ENCODE results near the gene TMEM31.

Gene TMEM31, protein sequence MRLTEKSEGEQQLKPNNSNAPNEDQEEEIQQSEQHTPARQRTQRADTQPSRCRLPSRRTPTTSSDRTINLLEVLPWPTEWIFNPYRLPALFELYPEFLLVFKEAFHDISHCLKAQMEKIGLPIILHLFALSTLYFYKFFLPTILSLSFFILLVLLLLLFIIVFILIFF

DNA sequence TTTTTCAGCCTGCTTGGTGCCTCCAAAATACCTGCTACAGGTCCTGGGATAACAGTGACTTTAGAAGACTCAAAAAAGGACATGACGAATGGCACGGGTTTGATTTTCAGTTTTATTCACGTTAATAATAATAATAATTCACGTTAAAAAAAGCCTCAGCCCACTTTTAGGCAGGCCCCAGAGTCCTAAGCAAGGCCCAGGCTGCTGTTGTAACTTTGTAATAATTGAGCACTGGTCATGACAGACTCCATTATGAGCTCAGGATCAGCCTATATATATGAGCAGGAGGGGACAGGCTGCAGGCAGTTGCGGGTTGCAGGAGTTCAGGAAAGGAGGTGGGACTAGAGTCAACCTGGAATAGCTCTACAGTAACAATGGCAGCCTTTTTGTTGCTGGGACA lies at the start of gene TMEM31:
Gene TMEM31 (plus strand): TSS at position 301 of the 400 bp plus-strand sequence. CDS start 1,350 bp downstream, outside the sequence.
- in situ Hi-C loops (cut with MboI; ENCODE audit: low sequenced_read_pairs), result no loop called here

DNA sequence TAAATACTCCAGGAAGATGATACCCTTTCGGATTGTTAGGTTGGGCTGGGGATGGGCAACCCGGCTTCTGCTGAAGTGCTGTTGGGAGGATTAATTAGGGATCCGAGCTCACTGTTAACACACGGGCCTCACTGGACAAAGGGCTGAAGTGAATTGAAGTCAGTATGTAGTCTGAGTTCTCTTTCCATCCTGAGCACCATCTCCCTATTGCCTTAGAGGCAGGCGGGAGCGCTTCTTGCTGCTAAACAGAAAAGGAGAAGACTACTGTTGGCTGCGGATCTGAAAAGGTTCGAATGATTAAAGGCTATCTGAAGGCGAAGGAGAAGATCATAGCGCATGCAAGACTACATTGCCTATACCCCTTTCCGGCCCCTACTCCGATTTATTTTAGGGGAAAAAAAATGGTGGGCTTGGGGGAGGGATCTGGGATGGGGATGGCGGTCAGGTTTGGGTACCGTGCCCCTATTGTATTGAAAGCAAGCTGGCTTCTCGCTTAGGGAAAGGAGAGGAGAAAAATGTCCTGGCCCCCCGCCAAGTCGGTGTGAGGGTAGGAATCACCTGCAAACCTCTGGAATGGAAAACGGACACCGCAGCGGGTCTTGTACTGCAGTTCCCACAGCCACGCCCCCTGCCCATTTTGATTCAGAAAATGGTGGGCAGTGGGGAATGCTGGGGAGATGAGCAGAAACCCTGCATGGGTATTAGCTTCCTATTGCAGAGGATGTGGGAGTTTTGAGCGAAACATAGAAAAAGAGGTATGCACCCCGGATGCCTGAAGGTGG lies 46.5 kb upstream of the TMEM31 start:
- in situ Hi-C loops (cut with MboI; ENCODE audit: low sequenced_read_pairs), result no loop called here

DNA sequence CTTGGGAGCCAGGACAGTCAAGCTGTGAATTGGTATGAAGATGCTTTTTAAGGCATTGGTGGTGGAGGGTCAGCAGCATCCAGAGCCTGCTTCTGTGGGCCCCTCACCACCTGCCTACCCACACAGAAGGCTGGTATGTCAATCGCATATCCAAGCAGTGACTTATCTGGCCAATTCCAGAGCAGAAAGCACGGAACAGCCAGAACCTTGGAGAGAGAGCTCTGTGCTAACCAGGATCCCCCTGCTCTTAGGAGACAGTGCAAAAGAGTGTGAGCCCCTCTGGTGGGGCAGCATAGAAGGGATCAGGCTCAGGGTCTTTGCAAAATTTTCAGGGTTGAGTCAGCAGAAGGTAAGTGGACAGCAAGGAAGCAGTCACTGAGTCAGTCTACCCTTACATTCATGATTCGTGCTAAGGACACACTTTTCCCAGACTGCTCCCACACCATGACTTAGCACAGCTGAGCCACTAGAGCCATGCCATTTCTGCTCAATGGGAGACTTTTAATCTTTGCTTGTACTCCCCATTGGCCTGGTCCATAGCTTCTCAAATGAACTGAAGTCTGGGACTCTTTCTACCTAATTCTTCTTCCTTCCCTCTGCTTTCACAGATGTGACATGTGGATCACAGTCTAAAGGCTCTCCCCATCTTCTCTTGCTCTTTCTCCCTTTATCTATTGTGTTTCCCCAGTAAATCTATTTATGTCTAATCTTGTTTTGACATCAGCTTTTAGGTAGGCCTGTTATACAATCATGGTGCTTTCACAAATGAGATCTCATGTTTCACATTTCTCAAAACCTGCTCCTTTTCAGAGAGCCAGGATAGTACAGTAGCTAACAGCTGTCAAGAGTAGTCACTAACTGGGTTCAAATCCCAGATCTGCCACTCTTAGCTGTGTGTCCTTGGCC lies 44.3 kb upstream of the TMEM31 start:
- in situ Hi-C loops (cut with MboI; ENCODE audit: low sequenced_read_pairs), result no loop called here

DNA sequence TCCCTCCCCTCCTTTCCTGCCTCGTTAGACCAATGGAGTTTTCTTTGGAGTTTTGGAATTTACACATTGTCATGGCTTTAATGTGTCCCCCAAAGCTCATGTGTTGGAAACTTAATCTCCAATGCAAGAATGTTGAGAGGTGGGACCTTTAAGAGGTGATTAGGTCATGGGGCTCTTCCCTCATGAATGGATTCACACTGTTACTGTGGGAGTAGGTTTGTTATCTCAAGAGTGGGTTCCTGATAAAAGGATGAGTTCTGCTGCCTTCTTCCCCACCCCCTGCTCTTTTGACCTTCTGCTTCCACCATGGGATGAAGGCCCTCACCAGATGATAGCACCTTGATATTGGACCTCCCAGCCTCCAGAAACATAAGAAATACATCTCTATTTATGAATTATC lies 41.0 kb upstream of the TMEM31 start:
- in situ Hi-C loops (cut with MboI; ENCODE audit: low sequenced_read_pairs), result no loop called here

DNA sequence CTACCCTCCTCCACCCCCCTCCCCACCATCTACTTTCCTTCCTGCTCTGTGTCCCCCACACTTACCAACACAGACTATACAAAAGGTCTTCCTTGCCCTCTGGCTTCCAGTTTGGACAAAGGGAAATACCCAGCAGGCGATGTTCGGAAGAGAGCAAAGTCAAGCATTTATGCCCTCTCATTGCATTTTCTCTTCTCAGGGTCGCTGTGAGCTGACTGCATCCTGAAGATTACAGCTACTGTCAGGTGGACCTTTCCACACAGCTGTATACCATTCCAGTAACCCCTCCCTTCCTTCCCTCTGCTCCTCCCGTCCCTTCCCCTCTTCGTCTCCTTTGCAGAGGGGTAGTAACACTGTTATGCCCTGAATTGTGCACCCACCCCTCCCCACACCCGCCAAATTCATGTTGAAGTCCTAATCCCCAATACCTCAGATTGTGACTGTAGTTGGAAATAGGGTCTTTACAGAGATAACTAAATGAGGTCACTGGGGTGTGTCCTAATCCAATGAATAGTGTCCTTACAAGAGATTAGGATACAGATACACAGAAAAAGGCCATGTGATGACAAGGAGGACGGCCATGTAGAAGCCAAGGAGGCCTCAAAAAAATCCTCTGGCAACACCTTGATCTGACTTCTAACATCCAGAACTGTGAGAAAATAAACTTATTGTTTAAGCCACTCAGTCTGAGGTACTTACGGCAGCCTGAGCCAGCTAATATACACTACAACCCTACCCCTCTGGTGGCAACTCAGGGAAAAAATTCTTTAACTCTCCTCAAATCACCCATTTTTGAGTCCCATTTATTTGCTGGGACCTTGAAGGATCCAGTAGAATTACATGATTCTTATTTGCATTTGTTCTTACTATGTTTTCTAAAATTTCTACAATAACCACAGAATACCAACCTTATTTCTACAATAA lies 35.9 kb upstream of the TMEM31 start:
- in situ Hi-C loops (cut with MboI; ENCODE audit: low sequenced_read_pairs), result loop anchor here (25.0 kb wide), 1 partner anchor 488 kb away; the partner anchor contains the start of genes FAM199X and SLC25A53

DNA sequence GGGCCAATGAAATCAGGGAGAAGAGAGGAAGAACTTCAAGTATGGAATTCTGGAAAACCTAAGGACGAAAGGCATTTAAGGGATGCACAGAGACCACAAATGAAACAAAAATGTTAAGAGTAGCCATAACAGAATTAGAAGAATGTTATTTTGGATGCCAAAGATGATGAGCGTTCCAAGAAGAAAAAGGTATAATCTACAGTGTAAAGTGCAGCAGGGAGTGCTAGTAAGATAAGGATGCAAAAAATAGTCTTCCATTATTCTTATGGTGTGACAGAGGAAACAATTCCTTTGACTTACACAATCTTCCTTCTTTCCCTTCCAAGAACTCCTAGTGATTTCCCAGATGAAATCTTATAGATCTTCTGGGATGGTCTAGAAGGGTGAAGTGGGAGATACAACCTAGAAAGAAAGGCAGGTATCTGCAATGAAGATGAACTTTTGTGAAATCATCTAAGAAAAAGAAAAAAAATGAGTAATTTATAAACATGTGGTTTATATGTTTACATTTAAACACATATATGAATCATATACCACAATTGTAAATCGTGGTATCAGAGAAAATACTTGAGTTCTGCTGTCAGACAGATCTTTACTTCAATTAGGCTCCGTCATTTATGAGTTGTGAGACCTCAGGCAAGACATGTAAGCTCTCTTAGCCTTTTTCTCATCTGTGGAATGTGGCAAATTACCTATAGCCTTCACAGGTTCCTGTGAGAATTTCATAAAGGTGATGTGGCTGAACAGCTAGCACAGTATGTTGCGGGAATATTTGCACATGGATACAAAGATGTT lies 32.3 kb upstream of the TMEM31 start:
- in situ Hi-C loops (cut with MboI; ENCODE audit: low sequenced_read_pairs), result loop anchor here (25.0 kb wide), 1 partner anchor 484 kb away; the partner anchor contains the start of genes FAM199X and SLC25A53

DNA sequence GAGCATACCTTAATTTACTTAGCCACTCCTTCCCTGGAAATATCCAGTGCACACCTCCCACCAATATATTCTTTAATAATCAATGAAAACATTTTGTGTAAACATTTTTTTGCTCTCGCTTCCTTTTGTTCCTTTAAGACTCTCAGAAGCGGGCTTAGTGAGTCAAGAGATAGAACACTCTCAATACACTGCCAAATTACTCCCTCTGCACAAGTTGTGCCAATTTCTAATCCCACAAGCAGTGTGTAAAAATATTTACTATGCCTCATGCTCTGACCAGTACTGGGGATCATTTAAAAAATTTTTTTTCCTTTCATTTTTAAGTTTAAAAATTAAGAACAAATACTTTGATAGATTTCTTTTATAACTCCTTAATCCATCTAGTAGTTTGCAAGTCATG lies 29.3 kb upstream of the TMEM31 start:
- in situ Hi-C loops (cut with MboI; ENCODE audit: low sequenced_read_pairs), result loop anchor here (25.0 kb wide), 1 partner anchor 481 kb away; the partner anchor contains the start of genes FAM199X and SLC25A53

DNA sequence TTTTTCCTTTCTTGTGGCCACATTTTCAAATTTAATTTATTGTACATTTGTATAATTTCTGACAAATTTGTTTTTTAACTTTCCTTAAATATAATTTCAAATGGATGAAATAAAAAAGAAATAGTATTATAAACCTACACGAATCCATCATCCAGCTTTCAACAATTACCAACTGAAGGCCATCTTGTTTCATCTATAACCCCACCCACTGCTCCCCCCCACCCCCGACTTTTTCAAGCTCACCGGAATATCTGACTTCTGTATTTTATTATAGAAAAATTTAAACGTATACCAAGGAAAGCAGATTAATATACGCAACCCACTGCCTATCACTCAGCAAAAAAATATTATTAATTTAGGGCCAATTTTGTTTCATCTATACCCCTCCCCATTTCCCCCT lies 25.3 kb upstream of the TMEM31 start:
- in situ Hi-C loops (cut with MboI; ENCODE audit: low sequenced_read_pairs), result loop anchor here (25.0 kb wide), 1 partner anchor 477 kb away; the partner anchor contains the start of genes FAM199X and SLC25A53

DNA sequence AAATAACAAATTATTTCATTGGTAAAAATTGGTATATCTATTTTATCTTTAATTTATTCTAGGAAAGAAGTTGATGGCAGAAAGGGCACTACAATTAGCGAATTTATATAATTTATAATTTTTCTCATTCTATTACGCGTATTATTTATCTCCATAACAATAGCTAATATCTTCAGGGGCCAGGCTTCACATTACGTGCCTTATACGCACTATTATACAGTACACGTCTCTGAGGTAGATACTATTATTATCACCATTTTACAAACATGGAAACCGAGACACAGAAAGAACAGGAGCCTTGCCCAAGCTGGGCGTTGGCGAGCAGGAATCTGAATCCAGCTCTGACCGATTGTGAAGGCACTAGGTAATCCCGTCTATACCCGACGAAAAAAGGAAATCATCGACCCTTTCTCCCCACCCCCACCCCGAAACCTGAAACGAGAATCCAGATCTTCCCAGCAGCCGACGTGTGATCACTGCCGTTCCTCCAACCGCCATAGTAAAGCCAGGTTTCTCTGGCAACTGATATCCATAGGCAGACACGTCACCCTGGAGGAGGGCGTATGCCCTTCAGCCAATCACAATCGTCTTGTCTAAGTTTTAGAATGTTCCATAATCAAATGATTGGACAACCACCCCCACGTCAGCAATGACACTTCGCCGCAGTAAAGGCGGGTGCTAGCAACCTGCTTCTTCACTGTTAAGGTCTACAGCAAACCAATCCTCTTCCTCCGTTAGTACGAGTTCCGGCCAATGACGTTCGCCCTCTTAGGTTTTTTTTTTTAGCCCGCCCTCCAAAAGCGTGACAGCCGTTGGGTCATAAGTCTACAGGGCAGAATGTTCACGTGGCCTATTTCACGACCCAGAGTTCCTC lies 24.3 kb upstream of the TMEM31 start, which contains the start of gene MORF4L2:
Gene MORF4L2 (minus strand): TSS at position 501 of the 874 bp plus-strand sequence. CDS start 9,672 bp downstream, outside the sequence.
- in situ Hi-C loops (cut with MboI; ENCODE audit: low sequenced_read_pairs), result loop anchor here (25.0 kb wide), 1 partner anchor 476 kb away; the partner anchor contains the start of genes FAM199X and SLC25A53

DNA sequence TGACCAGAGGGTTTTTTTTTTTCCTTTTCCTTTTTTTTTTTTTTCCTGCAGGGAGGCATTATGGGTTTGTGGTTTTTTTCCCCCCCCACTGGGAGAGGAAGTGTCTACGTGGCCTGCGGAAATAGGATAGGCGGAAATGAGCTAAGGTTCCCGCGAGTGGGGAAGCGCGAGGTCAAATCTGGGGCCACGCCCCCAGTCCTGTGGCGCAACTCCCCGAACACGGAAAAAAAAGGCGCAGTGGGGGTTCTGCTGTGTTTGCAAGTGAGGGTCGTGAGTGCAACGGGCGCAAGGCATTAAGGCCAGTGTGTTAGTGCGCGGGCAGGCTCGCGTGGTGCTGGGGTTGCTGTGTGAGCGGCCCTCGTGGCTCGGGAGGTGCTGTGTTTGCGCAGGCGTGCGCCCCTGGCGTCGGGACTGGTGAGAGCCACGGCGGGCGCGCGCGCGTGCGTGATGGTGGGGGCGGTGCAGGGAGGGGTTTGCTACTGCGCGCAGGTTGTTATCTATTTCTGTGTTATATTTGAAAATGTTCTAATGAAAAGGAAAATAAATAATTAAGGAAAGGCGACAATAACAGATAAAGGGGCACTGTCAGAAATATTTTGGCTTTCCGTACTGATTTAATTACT lies 23.5 kb upstream of the TMEM31 start:
- in situ Hi-C loops (cut with MboI; ENCODE audit: low sequenced_read_pairs), result loop anchor here (25.0 kb wide), 1 partner anchor 475 kb away; the partner anchor contains the start of genes FAM199X and SLC25A53

DNA sequence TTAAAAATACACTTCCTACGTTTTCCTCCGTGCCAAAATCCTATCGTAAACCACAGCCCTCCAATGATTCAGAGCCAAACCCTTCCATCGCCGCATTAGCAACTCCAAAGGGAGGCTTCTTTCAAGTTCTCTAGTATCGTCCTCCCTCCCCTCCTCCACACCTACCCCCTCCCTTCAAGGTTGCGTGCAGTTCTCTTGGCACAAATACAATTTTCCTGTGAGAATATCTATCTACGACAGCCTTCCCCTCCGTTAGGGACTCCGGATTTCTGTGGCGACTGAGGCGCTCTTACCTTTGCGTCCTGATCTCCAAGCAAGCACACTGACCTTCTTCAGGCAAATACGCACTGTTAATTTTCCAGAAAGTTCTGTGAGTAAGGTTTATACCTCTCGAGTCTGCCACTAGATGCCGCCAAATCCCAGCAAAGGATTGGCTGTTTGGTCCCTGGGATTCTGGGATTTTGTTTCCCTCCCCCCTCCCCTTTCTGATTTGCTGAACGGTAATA lies 23.0 kb upstream of the TMEM31 start:
- in situ Hi-C loops (cut with MboI; ENCODE audit: low sequenced_read_pairs), result loop anchor here (25.0 kb wide), 1 partner anchor 475 kb away; the partner anchor contains the start of genes FAM199X and SLC25A53

DNA sequence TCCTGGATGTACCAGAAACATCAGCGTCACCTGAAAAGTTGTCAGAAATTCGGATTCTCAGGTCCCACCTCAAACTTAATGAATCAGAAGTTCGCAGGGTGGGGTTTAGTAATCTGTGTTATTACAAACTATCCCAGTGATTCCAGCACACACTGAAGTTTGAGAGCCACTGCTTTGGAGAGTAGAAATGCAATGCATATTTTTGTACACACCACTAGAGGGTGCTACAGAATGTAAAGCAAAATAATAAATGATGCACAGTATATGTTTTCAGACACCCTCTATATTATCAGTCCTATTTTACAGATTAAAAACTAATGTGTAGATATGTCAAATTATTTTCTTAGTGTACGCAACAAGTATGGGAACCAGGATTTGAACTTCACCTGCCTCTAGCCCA lies 21.8 kb upstream of the TMEM31 start:
- in situ Hi-C loops (cut with MboI; ENCODE audit: low sequenced_read_pairs), result loop anchor here (25.0 kb wide), 1 partner anchor 473 kb away; the partner anchor contains the start of genes FAM199X and SLC25A53

DNA sequence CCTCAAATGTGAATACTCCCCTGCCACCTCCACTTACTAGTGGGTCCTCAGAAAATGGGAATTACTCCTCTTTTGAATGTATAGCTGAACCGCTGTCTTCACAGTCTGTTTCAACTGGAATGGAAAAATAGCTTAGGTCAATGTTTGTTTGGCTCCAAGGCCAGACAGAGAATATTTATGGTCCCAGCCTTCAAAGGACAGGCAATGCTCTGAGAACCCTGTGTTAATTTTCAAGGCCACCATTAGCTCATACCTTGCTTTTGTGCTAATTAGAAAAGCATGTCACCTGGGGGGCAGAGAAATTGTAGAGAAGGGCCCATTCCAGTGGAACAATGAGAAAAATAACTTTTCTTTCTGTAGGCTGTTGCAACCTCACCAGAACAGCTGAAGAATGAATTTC lies 19.6 kb upstream of the TMEM31 start:
- in situ Hi-C loops (cut with MboI; ENCODE audit: low sequenced_read_pairs), result loop anchor here (25.0 kb wide), 1 partner anchor 471 kb away; the partner anchor contains the start of genes FAM199X and SLC25A53

DNA sequence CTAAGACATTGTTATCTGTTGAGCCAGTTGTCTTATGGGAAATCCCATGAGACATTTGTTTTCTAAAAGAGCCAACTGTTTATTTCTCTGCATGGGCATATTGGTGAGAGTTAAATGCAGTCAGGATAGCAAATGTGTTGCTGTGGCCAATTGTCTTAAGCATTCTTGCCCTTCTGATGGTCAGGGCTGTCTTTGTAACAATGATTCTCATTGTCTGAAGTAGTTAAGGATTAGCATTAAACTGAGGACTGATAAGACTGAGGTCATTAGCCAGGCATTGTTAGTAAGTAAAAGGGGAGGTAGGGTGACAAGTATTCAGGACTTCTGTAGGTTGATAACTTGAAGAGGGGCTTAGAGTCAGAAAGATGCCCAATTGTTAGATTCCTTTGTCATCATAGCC lies 13.0 kb upstream of the TMEM31 start:
- in situ Hi-C loops (cut with MboI; ENCODE audit: low sequenced_read_pairs), result loop anchor here (25.0 kb wide), 1 partner anchor 465 kb away; the partner anchor contains the start of genes FAM199X and SLC25A53

DNA sequence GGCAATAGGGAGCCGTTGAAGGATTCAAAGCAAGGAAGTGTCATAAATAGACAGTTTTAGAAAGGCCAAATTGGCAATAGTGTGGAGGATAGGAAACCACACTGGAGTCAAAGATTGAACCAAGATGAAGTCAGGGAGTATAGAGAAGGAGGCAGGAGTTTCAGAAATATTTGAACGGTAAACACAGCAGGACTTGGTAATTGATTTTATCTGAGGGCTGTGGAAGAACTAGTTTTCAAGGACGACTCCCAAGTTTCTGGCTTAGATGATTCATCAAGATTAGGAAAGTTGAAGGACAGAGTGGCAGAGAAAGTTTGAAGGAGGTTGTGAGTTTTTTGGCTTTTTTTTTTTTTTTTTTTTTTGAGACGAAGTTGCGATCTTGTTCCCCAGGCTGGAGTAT lies 11.5 kb upstream of the TMEM31 start:
- in situ Hi-C loops (cut with MboI; ENCODE audit: low sequenced_read_pairs), result loop anchor here (25.0 kb wide), 1 partner anchor 463 kb away; the partner anchor contains the start of genes FAM199X and SLC25A53

DNA sequence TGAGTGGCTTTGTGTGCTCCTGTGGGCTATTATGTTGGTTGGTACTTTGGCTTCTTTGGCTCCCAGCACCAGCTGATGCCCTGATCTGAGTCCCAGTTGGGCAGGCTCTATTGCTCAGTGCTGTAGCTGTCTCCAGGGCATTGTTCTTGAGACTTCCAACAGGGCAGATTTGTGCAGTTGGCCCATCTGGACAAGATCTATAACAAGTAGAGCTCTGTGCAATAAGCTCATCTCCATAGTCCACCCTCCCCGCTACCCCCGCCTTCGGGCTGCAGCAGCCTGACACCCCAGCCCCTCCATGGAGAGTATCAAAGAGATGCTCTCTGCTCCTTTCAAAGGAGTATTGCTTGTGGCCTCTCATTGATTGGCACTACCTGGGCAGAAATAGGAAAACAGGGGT lies 5.8 kb upstream of the TMEM31 start:
- in situ Hi-C loops (cut with MboI; ENCODE audit: low sequenced_read_pairs), result no loop called here

DNA sequence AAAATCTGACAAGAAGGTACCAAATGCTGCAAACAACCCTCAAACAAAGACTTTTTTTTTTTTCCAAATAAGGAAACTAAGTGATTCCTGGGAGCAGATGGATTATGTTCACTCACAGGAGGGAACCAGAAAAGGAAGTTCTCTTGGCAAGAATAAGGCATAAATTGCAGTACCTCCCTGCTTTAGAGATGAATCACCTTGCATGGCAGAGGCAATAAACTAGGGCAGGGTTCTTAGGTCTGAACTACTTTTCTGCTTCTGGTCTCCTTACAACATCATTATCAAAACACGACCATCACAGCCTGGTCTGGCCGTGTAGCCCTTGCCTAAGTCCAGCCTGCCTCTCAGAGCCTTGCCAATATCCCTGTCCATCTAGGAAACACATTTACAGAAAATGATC lies 6.3 kb downstream of the TMEM31 start:
- in situ Hi-C loops (cut with MboI; ENCODE audit: low sequenced_read_pairs), result no loop called here
